H1 (cell line): ENCODE data around the gene OSBPL9. TPM values are rescaled to one million over a fixed set of nuclear protein-coding genes. Genes with fewer than 3 reads are reported as not detected.
A peak's percentile ranks its signal among the peaks of the same experiment; 100 is the strongest.

Experiments used
- CTCF ChIA-PET: fragments of 300-600 bp; sonication (Branson Sonifier 250); formaldehyde crosslinking; loops from one replicate; lab custom pipeline; 2021; ENCODE audit not compliant: partially characterized antibody; lab: Charles Lee
- POLR2A ChIA-PET: fragments of 300-600 bp; sonication (Branson Sonifier 250); formaldehyde crosslinking; loops from one replicate; lab custom pipeline; 2021; ENCODE audit warnings: inconsistent platforms; ENCODE audit not compliant: partially characterized antibody; lab: Charles Lee
- DNase-seq, 2 experiments: peaks; one replicate each; pipeline versions ENCODE4 v3.0.0 to v3.0.0-alpha.2; 2010 to 2022; ENCODE audit warnings: low spot score in 2 of 2, low read depth in 1 of 2, mixed read lengths in 1 of 2
- FAIRE-seq: peaks from 2 replicates; lab custom pipeline; 2011; peaks lifted over from hg19 to GRCh38; lab: Jason Lieb, UNC
- H2AFZ ChIP-seq: 2 replicates; pipeline ENCODE4 v1.8.1; 2012; ENCODE audit warnings: low read length, inconsistent platforms
- H2AK5ac ChIP-seq: 2 replicates; pipeline ENCODE4 v1.6.1; 2013; ENCODE audit warnings: low read depth, low read length
- H2BK120ac ChIP-seq: replicated peaks from 2 replicates; pipeline ENCODE3; 2013; ENCODE audit warnings: low read depth, low read length, inconsistent platforms
- H2BK12ac ChIP-seq: 2 replicates; pipeline ENCODE4 v1.6.1; 2013; ENCODE audit warnings: low read depth, low read length
- H2BK15ac ChIP-seq: 2 replicates; pipeline ENCODE4 v1.6.1; 2013; ENCODE audit warnings: low read length
- H2BK20ac ChIP-seq: 2 replicates; pipeline ENCODE4 v1.6.1; 2013; ENCODE audit warnings: low read length
- H2BK5ac ChIP-seq: 2 replicates; pipeline ENCODE4 v1.6.1; 2013; ENCODE audit warnings: low read depth, low read length
- H3K14ac ChIP-seq: 2 replicates; pipeline ENCODE4 v1.6.1; 2013; ENCODE audit warnings: inconsistent platforms; ENCODE audit not compliant: insufficient read length
- H3K18ac ChIP-seq: 2 replicates; pipeline ENCODE4 v1.6.1; 2013; ENCODE audit warnings: low read length; ENCODE audit errors: extremely low read depth
- H3K23ac ChIP-seq: 2 replicates; pipeline ENCODE4 v1.6.1; 2013; ENCODE audit warnings: inconsistent platforms; ENCODE audit not compliant: insufficient read length
- H3K23me2 ChIP-seq: 2 replicates; pipeline ENCODE4 v1.6.1; 2013; ENCODE audit warnings: low read depth, low read length
- H3K27ac ChIP-seq: 2 replicates; pipeline ENCODE4 v1.6.1; 2011; ENCODE audit warnings: low read depth, low read length, inconsistent platforms
- H3K27me3 ChIP-seq, 4 experiments: replicated peaks in 1 of 4; 1 replicate in 1 of 4; 2 replicates in 3 of 4; pipeline versions ENCODE4 v1.6.1 to v1.8.1; 2011 to 2013; ENCODE audit warnings: low read length in 3 of 4, mild to moderate bottlenecking in 3 of 4, inconsistent platforms in 2 of 4, mixed read lengths in 2 of 4, moderate library complexity in 1 of 4; ENCODE audit not compliant: control insufficient read depth in 3 of 4, insufficient read depth in 3 of 4; ENCODE audit errors: extremely low read depth in 1 of 4
- H3K36me3 ChIP-seq, 4 experiments: 2 replicates each; pipeline versions ENCODE4 v1.6.1 to v1.8.1; 2011 to 2013; ENCODE audit warnings: mild to moderate bottlenecking in 4 of 4, low read length in 3 of 4, moderate library complexity in 2 of 4, control low read depth in 1 of 4, inconsistent platforms in 1 of 4; ENCODE audit not compliant: insufficient read depth in 4 of 4, control insufficient read depth in 2 of 4
- H3K4ac ChIP-seq: replicated peaks from 2 replicates; pipeline ENCODE3; 2013; ENCODE audit warnings: low read length, low read depth, mixed read lengths, inconsistent platforms; ENCODE audit not compliant: insufficient read length
- H3K4me1 ChIP-seq, 4 experiments: replicated peaks in 1 of 4; 1 replicate in 1 of 4; 2 replicates in 3 of 4; pipeline versions ENCODE4 v1.6.1 to v1.8.1; 2011 to 2013; ENCODE audit warnings: low read length in 3 of 4, inconsistent platforms in 2 of 4, mixed read lengths in 1 of 4; ENCODE audit not compliant: insufficient read depth in 4 of 4, control insufficient read depth in 3 of 4
- H3K4me2 ChIP-seq, 2 experiments: 2 replicates each; pipeline versions ENCODE4 v1.6.1 to v1.8.1; 2011 to 2013; ENCODE audit warnings: low read depth in 2 of 2, low read length in 2 of 2, control low read depth in 1 of 2, inconsistent platforms in 1 of 2, mild to moderate bottlenecking in 1 of 2; ENCODE audit not compliant: insufficient read depth in 1 of 2
- H3K4me3 ChIP-seq, 4 experiments: fragments of 200-600, 300-600 bp in 1 of 4; sonication (generic), shearing (Covaris generic), sonication (Bioruptor Twin) in 1 of 4; 2 replicates each; pipeline versions ENCODE4 v1.5.1 to v1.8.1; 2011 to 2016; ENCODE audit warnings: low read length in 4 of 4, low read depth in 3 of 4, control low read depth in 2 of 4, inconsistent platforms in 2 of 4, mild to moderate bottlenecking in 2 of 4, mixed read lengths in 1 of 4, moderate library complexity in 1 of 4; ENCODE audit not compliant: insufficient read depth in 2 of 4; ENCODE audit errors: extremely low read depth in 1 of 4
- H3K56ac ChIP-seq: replicated peaks from 2 replicates; pipeline ENCODE3; 2013; ENCODE audit warnings: low read depth, mild to moderate bottlenecking, mixed read lengths, low read length, inconsistent platforms; ENCODE audit not compliant: insufficient read length
- H3K79me1 ChIP-seq: 2 replicates; pipeline ENCODE4 v1.6.1; 2013; ENCODE audit warnings: low read depth, low read length, control low read depth
- H3K79me2 ChIP-seq, 2 experiments: 2 replicates each; pipeline versions ENCODE4 v1.6.1 to v1.8.1; 2012 to 2013; ENCODE audit warnings: low read length in 2 of 2, mild to moderate bottlenecking in 2 of 2, inconsistent platforms in 1 of 2; ENCODE audit not compliant: insufficient read depth in 2 of 2, control insufficient read depth in 1 of 2
- H3K9ac ChIP-seq, 4 experiments: replicated peaks in 1 of 4; 1 replicate in 1 of 4; 2 replicates in 3 of 4; pipeline versions ENCODE4 v1.6.1 to v1.8.1; 2011 to 2013; ENCODE audit warnings: low read depth in 3 of 4, low read length in 3 of 4, control low read depth in 2 of 4, mild to moderate bottlenecking in 2 of 4, moderate library complexity in 2 of 4, inconsistent platforms in 1 of 4; ENCODE audit errors: extremely low read depth in 1 of 4
- H3K9me3 ChIP-seq, 2 experiments: 2 replicates each; pipeline versions ENCODE4 v1.6.1 to v1.8.1; 2012 to 2013; ENCODE audit warnings: mild to moderate bottlenecking in 2 of 2, moderate library complexity in 2 of 2, control low read depth in 1 of 2, inconsistent platforms in 1 of 2, low read depth in 1 of 2, low read length in 1 of 2, mixed read lengths in 1 of 2; ENCODE audit not compliant: insufficient read depth in 2 of 2
- H4K20me1 ChIP-seq, 2 experiments: replicated peaks in 1 of 2; 2 replicates each; pipeline versions ENCODE3 to v1.8.1; 2011 to 2013; ENCODE audit warnings: inconsistent platforms in 2 of 2, low read length in 2 of 2, mild to moderate bottlenecking in 1 of 2; ENCODE audit not compliant: insufficient read depth in 2 of 2, control insufficient read depth in 1 of 2
- H4K5ac ChIP-seq: 2 replicates; pipeline ENCODE4 v1.6.1; 2013; ENCODE audit warnings: low read length, low read depth, mixed read lengths, inconsistent platforms; ENCODE audit not compliant: insufficient read length
- H4K8ac ChIP-seq: 2 replicates; pipeline ENCODE4 v1.8.0; 2013; ENCODE audit warnings: mild to moderate bottlenecking, moderate library complexity, low read length, inconsistent platforms; ENCODE audit not compliant: insufficient read depth; ENCODE audit errors: extremely low read depth
- H4K91ac ChIP-seq: replicated peaks from 2 replicates; pipeline ENCODE3; 2013; ENCODE audit warnings: low read length, mixed read lengths, inconsistent platforms; ENCODE audit not compliant: insufficient read length
- JUN ChIP-seq: IDR thresholded peaks from 2 replicates; pipeline ENCODE4 v1.6.1; 2011; ENCODE audit warnings: low read depth, mild to moderate bottlenecking, improper control_type of control experiment, low read length
- TEAD4 ChIP-seq: IDR thresholded peaks from 2 replicates; pipeline ENCODE4 v1.6.1; 2012; ENCODE audit warnings: low read depth, low read length, inconsistent platforms, mixed read lengths
- WGBS, 2 experiments: shearing (Covaris generic) in 1 of 2; methylation state at CpG; one replicate each; pipeline versions ENCODE4 v1.1.6 to v1.1.7; 2013 to 2015; ENCODE audit warnings: low lambda C conversion rate in 2 of 2, mixed read lengths in 2 of 2, inconsistent platforms in 1 of 2, low coverage in 1 of 2, missing lambda C conversion rate in 1 of 2; ENCODE audit not compliant: insufficient replicate concordance in 2 of 2, insufficient coverage in 1 of 2, insufficient read length in 1 of 2; ENCODE audit errors: extremely low coverage in 1 of 2, missing lambda C conversion rate in 1 of 2; 5-methylcytosine and 5-hydroxymethylcytosine counted together
- polyA plus RNA-seq, 7 experiments: library from polyadenylated mRNA; depleted of rRNA in 3 of 7; stranded (reverse) in 5 of 7; unstranded in 2 of 7; fragments of >200 nt in 5 of 7; fragments of 200-250 nt in 2 of 7; gene quantifications; 1 replicate in 5 of 7; 2 replicates in 1 of 7; 4 replicates in 1 of 7; pipeline versions ENCODE4 v1.2.1 to v1.2.3, GENCODE V29; 2011 to 2013; ENCODE audit warnings: missing spikeins in 2 of 7, mixed read lengths in 2 of 7
- total RNA-seq: library from RNA; stranded (reverse); fragmentation: NEBNext Ultra II Directional; extraction: Animal tissue kit (Norgen Biotek cat#: 25700); gene quantifications from 2 replicates; pipeline ENCODE4 v1.2.1, GENCODE V29; 2021

The OSBPL9 gene
- total and polyA plus RNA-seq, 2 of the 8 experiments (the other 6 are each of a cell fraction or from before 2014, with no cell fraction given) = 58.2 to 71.6 TPM

DNA sequence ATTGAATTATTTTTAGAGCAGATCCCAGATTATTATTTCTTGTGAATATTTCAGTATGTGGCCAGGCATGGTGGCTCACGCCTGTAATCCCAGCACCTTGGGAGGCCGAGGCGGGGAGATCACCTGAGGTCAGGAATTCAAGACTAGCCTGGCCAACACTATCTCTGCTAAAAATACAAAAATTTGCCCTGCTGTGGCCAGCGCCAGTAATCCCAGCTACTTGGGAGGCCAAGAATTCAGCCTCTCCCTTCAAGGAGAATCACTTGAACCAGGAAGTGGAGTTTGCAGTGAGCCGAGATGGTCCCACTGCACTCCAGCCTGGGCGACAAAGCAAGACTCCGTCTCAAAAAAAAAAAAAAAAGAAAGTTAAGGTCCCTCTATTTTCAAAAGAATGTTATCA is 4.3 kb downstream of the OSBPL9 start:
- Histone ChIP-seq H2AFZ (no peak overlapping the region), H3K23me2 (peaks cover 6% of the 10 kb centered on the region), H3K79me1 (no peaks in the 10 kb centered on the region), H2AK5ac (no peak overlapping the region), H3K23ac (no peak overlapping the region), H3K36me3 (no peaks in the 10 kb centered on the region), H3K27me3 (no peaks in the 10 kb centered on the region), H3K4me2 (no peak overlapping the region), H3K18ac (no peak overlapping the region), H3K14ac (no peak overlapping the region), H3K56ac (no peak overlapping the region), H2BK5ac (no peak overlapping the region), H2BK12ac (no peak overlapping the region), H2BK120ac (no peak overlapping the region), H3K4me3 (no peak overlapping the region), H3K9ac (no peak overlapping the region), H4K91ac (no peak overlapping the region), H2BK20ac (no peak overlapping the region), H4K8ac (no peak overlapping the region), H3K4ac (no peak overlapping the region), H3K27ac (no peak overlapping the region), H4K20me1 (no peaks in the 10 kb centered on the region), H3K9me3 (no peaks in the 10 kb centered on the region), H4K5ac (no peak overlapping the region), H3K79me2 (peaks cover 0 to 41% of the 10 kb centered on the region in 2 experiments; a peak in 3 of 4 replicates), H2BK15ac (no peak overlapping the region), H3K4me1 (peaks cover 0 to 5% (median 2%) of the 10 kb centered on the region in 4 experiments; a peak in 2 of 7 replicates)
- TF ChIP-seq TEAD4 (0 out of 2 replicates have a peak, but pooled peaks have one; percentile 35), JUN (no peak)
- DNase-seq = peak in 1 of 2 experiments; percentile 19
- WGBS, 2 experiments = 79% methylated on average over 7 of the region's 7 CpGs; no CpG with 5 or more reads in 1 of the 2 experiments
- ChIA-PET CTCF (interaction anchor here (0.7 to 1.1 kb wide), 5 partner anchors 9 to 148 kb away, joined by 3 to 5 read pairs (median 3); no protein-coding TSS in a partner anchor), POLR2A (no interaction called here)
- FAIRE-seq = no peak
